ENCODE results near the gene TAB3. TPM values are rescaled to one million over a fixed set of nuclear protein-coding genes. Genes with fewer than 3 reads are reported as not detected.

Gene TAB3
- total and polyA plus RNA-seq, 10 of the 15 experiments (the other 5 are each of a cell fraction or from before 2014, with no cell fraction given): 1.7 to 22.1 (median 9.1) TPM

GRCh38 chrX:30831082-30831481, 58.0 kb downstream of the TAB3 start:
- H3K9ac ChIP-seq (ENCODE audit: control insufficient read depth, insufficient read depth, low read length): no peak overlapping the region
- ATAC-seq (peak; percentile 92), DNase-seq (ENCODE audit: low read depth, low spot score) (no peak), FAIRE-seq (peak; percentile 18)
- POLR2A ChIA-PET: no interaction called here
- no peak overlapping the region for H3K27ac ChIP-seq (ENCODE audit: control insufficient read depth, insufficient read depth)
- peak overlapping the region; percentile 20; the same call in 1 of the 2 replicates for H3K4me2 ChIP-seq (ENCODE audit: control insufficient read depth, insufficient read depth)
- no peaks in the 10 kb centered on the region for H4K20me1 ChIP-seq (ENCODE audit: control insufficient read depth, insufficient read depth)
- TF ChIP-seq IKZF2 (IDR thresholded peaks at IDR 0.05): peak; percentile 38 to 58; a peak in 3 of 4 replicates
- TF ChIP-seq POLR2AphosphoS2 (IDR thresholded peaks at IDR 0.05; ENCODE audit: low read depth, low read length): no peak
- no peak for TF ChIP-seq ZNF217 (IDR thresholded peaks at IDR 0.05)
- TF ChIP-seq TCF12 (IDR thresholded peaks at IDR 0.05; ENCODE audit: low read depth, low read length): no peak
- TF ChIP-seq GABPA (IDR thresholded peaks at IDR 0.05; ENCODE audit: low read depth): no peak
- no peak for TF ChIP-seq TCF7 (IDR thresholded peaks at IDR 0.05; ENCODE audit: borderline replicate concordance)
- no peak for TF ChIP-seq MXI1 (IDR thresholded peaks at IDR 0.05; ENCODE audit: low read depth, low read length)
- TF ChIP-seq POLR2A (IDR thresholded peaks at IDR 0.05; ENCODE audit: low read depth, low read length): no peak
- no peak for TF ChIP-seq SIX5 (IDR thresholded peaks at IDR 0.05; ENCODE audit: low read depth, low read length, severe bottlenecking)
- TF ChIP-seq NR2F1 (conservative IDR thresholded peaks at IDR 0.05): no peak
- TF ChIP-seq KAT2A (conservative IDR thresholded peaks at IDR 0.05; ENCODE audit: control insufficient read depth, low read depth, low read length): no peak
- TF ChIP-seq EED (IDR thresholded peaks at IDR 0.05; ENCODE audit: low read depth): 0 out of 2 replicates have a peak, but pooled peaks have one; percentile 38
- peak; percentile 44; the same call in 1 of the 2 replicates for TF ChIP-seq RUNX3 (IDR thresholded peaks at IDR 0.05; ENCODE audit: low read length)
- no peak for TF ChIP-seq MEF2A (IDR thresholded peaks at IDR 0.05; ENCODE audit: insufficient read depth, low read depth, low read length)
- TF ChIP-seq SREBF1 (IDR thresholded peaks at IDR 0.05; ENCODE audit: low read length): no peak
- no peak for TF ChIP-seq KLF5 (IDR thresholded peaks at IDR 0.05; ENCODE audit: partially characterized antibody)
- no peak for TF ChIP-seq LARP7 (IDR thresholded peaks at IDR 0.05)
- TF ChIP-seq, protein P1, sequence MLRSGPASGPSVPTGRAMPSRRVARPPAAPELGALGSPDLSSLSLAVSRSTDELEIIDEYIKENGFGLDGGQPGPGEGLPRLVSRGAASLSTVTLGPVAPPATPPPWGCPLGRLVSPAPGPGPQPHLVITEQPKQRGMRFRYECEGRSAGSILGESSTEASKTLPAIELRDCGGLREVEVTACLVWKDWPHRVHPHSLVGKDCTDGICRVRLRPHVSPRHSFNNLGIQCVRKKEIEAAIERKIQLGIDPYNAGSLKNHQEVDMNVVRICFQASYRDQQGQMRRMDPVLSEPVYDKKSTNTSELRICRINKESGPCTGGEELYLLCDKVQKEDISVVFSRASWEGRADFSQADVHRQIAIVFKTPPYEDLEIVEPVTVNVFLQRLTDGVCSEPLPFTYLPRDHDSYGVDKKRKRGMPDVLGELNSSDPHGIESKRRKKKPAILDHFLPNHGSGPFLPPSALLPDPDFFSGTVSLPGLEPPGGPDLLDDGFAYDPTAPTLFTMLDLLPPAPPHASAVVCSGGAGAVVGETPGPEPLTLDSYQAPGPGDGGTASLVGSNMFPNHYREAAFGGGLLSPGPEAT (IDR thresholded peaks at IDR 0.05; ENCODE audit: low read depth): peak; percentile 46; the same call in 1 of the 2 replicates
- no TSS peak for BruUV-seq (replicated peaks)
- H3K4me1 ChIP-seq (ENCODE audit: control insufficient read depth, insufficient read depth, low read length): no peaks in the 10 kb centered on the region
- no peaks in the 10 kb centered on the region for H3K79me2 ChIP-seq (ENCODE audit: control insufficient read depth, insufficient read depth, low read length)
- CTCF ChIA-PET: interaction anchor here (1.5 to 2.0 kb wide), 3 partner anchors 34 to 96 kb away, joined by 3 to 6 read pairs (median 5); no protein-coding TSS in a partner anchor
- no peak overlapping the region for H3K4me3 ChIP-seq
- H3K27me3 ChIP-seq (replicated peaks in 1 of 2; ENCODE audit: control insufficient read depth in 2 of 2, insufficient read depth in 2 of 2, low read length in 1 of 2): no peaks in the 10 kb centered on the region
- 59% methylated on average over 10 of the region's 10 CpGs for WGBS (ENCODE audit: insufficient coverage, insufficient replicate concordance, low lambda C conversion rate, missing lambda C conversion rate)
- no peak overlapping the region for H2AFZ ChIP-seq (ENCODE audit: control insufficient read depth, low read depth, low read length)
- H3K36me3 ChIP-seq (ENCODE audit: control insufficient read depth in 2 of 2, insufficient read depth in 2 of 2, low read length in 1 of 2): no peaks in the 10 kb centered on the region
- intact Hi-C loops (cut with micrococcal nuclease; ENCODE audit: unreplicated experiment): no loop called here
- SMC1A ChIA-PET (ENCODE audit: uncharacterized antibody, unreplicated experiment): interaction anchor here (1.4 kb wide), 1 partner anchor 57 kb away, joined by 3 read pairs; no protein-coding TSS in a partner anchor
- in situ Hi-C loops (cut with MboI): no loop called here
- H3K9me3 ChIP-seq (replicated peaks; ENCODE audit: control insufficient read depth, insufficient read depth, low read length): no peaks in the 10 kb centered on the region
- RAD21 ChIA-PET (ENCODE audit: unreplicated experiment): interaction anchor here (1.0 to 1.4 kb wide), 2 partner anchors 8 to 96 kb away, joined by 3 to 6 read pairs; no protein-coding TSS in a partner anchor

Measured in GM12878 (cell line).